Mesothelial cell of epicardium (in vitro differentiated cells): ENCODE data around the gene SHISA5. TPM values are rescaled to one million over a fixed set of nuclear protein-coding genes. Genes with fewer than 3 reads are reported as not detected.
A peak's percentile ranks its signal among the peaks of the same experiment; 100 is the strongest.

Source experiments
- DNase-seq, 2 experiments: peaks; one replicate each; pipeline ENCODE4 v3.0.0; 2021; ENCODE audit warnings: low spot score in 2 of 2; ENCODE audit not compliant: unreplicated experiment in 2 of 2
- H3K27ac Mint-ChIP-seq: 2 replicates; pipeline ENCODE4 v1.8.0; 2021; ENCODE audit warnings: mixed read lengths
- H3K27me3 Mint-ChIP-seq: 2 replicates; pipeline ENCODE4 v1.8.0; 2021; ENCODE audit warnings: low read depth, mixed read lengths
- H3K36me3 Mint-ChIP-seq: 2 replicates; pipeline ENCODE4 v1.8.0; 2021; ENCODE audit warnings: mixed read lengths
- H3K4me1 Mint-ChIP-seq: 2 replicates; pipeline ENCODE4 v1.8.0; 2021; ENCODE audit warnings: mixed read lengths
- H3K4me3 Mint-ChIP-seq: 2 replicates; pipeline ENCODE4 v1.8.0; 2021; ENCODE audit warnings: mild to moderate bottlenecking, moderate library complexity, mixed read lengths
- H3K9me3 Mint-ChIP-seq: 2 replicates; pipeline ENCODE4 v1.8.0; 2021; ENCODE audit warnings: mixed read lengths
- total RNA-seq: library from RNA; stranded (reverse); gene quantifications from 3 replicates; pipeline ENCODE4 v1.2.1, GENCODE V29; 2021
- TF ChIP-seq, protein P1 (sequence below): fragments of 200-600 bp; sonication (generic); IDR thresholded peaks from one replicate; pipeline ENCODE4 v1.5.0; 2021; ENCODE audit warnings: antibody characterized with exemption; ENCODE audit not compliant: unreplicated experiment

Gene SHISA5
- total RNA-seq, 1 donor from 2014 or later = 154 TPM

DNA sequence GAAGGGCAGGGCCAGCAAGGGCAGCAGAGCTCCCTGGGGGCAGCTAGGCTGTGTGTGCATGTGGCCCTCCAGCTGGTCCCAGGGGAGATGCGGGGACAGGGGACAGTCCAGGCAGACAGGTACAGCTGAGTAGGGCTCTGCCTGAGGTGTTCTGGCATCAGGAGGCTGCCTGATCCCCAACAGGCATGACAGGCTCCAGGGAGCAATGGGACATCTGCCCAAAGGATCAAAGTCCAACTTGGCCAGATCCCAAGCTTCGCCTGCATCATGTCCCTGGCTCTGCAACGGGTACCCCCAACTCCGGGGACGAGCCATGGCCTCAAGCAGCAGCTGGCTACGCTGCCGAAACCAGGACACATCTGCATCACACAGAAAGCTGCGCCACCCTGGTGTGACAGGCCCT, 35.6 kb downstream of the SHISA5 start:
- Mint-ChIP-seq H3K4me3 (no peak overlapping the region), H3K27ac (no peak overlapping the region), H3K27me3 (no peaks in the 10 kb centered on the region), H3K9me3 (no peaks in the 10 kb centered on the region), H3K36me3 (peaks cover 17% of the 10 kb centered on the region), H3K4me1 (peaks cover 27% of the 10 kb centered on the region)
- TF ChIP-seq, protein P1, sequence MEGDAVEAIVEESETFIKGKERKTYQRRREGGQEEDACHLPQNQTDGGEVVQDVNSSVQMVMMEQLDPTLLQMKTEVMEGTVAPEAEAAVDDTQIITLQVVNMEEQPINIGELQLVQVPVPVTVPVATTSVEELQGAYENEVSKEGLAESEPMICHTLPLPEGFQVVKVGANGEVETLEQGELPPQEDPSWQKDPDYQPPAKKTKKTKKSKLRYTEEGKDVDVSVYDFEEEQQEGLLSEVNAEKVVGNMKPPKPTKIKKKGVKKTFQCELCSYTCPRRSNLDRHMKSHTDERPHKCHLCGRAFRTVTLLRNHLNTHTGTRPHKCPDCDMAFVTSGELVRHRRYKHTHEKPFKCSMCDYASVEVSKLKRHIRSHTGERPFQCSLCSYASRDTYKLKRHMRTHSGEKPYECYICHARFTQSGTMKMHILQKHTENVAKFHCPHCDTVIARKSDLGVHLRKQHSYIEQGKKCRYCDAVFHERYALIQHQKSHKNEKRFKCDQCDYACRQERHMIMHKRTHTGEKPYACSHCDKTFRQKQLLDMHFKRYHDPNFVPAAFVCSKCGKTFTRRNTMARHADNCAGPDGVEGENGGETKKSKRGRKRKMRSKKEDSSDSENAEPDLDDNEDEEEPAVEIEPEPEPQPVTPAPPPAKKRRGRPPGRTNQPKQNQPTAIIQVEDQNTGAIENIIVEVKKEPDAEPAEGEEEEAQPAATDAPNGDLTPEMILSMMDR = no peak
- DNase-seq = no peak

DNA sequence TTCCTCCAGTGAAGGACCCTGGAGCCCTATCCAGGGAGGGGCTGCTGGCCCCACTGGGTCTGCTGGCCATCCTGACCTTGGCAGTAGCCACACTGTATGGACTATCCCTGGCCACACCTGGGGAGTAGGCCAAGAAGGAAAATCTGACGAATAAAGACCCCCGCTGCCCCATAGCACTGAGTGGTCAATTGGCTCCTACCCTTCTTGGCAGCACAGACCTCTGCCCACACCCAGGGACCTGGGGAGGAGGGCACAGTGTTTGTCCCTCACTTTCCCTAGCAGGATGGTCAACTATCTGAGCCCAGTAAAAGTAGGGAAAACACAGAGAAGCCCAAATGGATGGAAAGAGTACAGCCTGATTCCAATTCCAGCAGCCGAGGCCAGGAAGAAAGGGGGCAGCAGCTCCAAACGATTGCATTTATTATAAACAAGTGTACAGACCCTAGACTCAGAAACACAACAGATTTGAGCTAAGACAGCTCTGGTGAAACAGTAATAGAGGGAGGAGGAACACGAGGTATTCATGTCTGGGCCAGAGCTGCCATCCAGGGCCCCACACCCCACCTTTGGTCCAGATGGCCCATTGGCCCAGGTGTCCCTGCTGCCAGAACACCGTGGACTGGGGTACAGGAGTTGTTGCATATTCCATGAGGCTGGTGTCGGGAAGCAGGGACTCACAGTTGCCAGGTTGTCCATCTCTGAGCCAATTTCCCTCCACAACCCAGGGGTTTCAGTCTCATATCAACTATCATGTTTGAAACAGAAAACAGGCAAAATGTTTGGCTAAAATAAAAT, 36.3 kb downstream of the SHISA5 start:
- Mint-ChIP-seq H3K27ac (peak overlapping the region; percentile 98), H3K9me3 (no peaks in the 10 kb centered on the region), H3K4me3 (no peak overlapping the region), H3K36me3 (peaks cover 17% of the 10 kb centered on the region), H3K4me1 (peaks cover 20% of the 10 kb centered on the region), H3K27me3 (no peaks in the 10 kb centered on the region)
- no peak for DNase-seq
- TF ChIP-seq, protein P1 = no peak

DNA sequence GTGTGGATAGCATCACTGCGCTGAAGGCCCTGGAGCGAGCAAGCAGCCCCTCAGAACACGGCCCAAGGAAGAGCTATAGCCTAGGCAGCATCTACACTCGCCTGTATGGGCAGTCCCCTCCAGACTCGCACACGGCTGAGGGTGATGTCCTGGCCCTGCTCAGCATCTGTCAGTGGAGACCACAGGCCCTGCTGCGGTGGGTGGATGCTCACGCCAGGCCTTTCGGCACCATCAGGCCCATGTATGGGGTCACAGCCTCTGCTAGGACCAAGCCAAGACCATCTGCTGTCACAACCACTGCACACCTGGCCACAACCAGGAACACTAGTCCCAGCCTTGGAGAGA, 36.9 kb downstream of the SHISA5 start:
- no peak overlapping the region for H3K4me3 Mint-ChIP-seq
- H3K4me1 Mint-ChIP-seq = peaks cover 19% of the 10 kb centered on the region
- peaks cover 17% of the 10 kb centered on the region for H3K36me3 Mint-ChIP-seq
- peak overlapping the region; percentile 98 for H3K27ac Mint-ChIP-seq
- H3K27me3 Mint-ChIP-seq = no peaks in the 10 kb centered on the region
- H3K9me3 Mint-ChIP-seq = no peaks in the 10 kb centered on the region
- no peak for DNase-seq
- TF ChIP-seq, protein P1 = no peak

DNA sequence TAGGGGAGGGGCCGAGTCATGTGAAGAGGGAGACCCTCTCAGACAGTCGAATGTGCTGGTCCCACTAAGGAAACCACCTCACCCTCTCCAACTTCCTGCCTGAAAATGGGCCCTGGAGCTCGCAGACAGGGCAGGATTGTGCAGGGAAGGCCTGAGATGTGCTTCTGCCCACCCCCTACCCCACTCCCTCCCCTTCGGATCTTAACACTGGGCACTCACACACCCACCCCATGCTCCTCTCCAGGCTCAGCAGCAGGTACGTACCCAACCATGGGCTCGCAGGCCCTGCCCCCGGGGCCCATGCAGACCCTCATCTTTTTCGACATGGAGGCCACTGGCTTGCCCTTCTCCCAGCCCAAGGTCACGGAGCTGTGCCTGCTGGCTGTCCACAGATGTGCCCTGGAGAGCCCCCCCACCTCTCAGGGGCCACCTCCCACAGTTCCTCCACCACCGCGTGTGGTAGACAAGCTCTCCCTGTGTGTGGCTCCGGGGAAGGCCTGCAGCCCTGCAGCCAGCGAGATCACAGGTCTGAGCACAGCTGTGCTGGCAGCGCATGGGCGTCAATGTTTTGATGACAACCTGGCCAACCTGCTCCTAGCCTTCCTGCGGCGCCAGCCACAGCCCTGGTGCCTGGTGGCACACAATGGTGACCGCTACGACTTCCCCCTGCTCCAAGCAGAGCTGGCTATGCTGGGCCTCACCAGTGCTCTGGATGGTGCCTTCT, 37.4 kb downstream of the SHISA5 start:
- H3K27ac Mint-ChIP-seq = peak overlapping the region; percentile 98
- peaks cover 19% of the 10 kb centered on the region for H3K4me1 Mint-ChIP-seq
- no peak overlapping the region for H3K4me3 Mint-ChIP-seq
- TF ChIP-seq, protein P1 = no peak
- peaks cover 17% of the 10 kb centered on the region for H3K36me3 Mint-ChIP-seq
- H3K27me3 Mint-ChIP-seq = no peaks in the 10 kb centered on the region
- no peaks in the 10 kb centered on the region for H3K9me3 Mint-ChIP-seq
- no peak for DNase-seq

DNA sequence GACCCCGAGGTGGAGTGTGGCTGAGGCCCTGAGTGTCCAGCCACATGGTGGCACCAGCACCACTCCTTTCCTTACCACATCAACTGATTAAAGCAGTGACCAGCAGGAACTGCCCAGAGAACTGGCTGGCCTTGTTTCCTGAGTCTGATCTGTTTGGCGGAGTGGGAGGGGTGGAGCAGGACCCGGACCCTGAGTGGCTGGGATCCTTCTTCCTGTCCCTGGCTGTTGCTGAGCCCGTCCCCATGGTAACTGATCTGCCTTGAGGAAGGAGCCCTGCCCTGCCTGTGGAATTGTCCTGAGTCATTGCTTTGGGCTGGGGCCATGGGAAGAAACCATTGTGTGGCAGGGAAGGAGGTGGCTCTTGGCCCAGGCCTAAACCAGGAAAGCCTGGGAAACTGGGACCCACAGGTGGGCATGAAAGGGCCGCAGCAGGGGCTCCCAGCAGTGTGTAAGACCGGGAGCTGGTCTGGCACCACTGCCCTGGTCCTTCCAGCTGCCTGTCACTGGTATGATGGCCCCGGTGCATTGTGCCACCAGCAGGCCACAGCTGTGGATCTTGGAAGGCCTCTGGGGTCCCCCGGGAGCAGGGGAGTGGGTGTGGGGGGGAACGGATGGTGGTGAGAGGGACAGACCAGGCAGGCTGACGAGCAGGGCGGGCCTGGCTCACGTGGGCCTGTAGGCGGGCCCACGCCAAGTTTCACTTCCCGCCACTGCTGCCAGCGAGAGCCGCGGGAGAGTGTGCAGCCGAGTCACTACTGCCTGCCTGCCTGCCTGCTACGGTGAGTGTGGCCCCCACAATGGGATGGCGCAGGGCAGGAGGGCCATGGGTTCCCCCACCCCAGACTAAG, 38.2 kb downstream of the SHISA5 start:
- Mint-ChIP-seq H3K36me3 (peaks cover 17% of the 10 kb centered on the region), H3K27ac (peak overlapping the region; percentile 98), H3K4me3 (peak overlapping the region; percentile 49), H3K4me1 (peaks cover 19% of the 10 kb centered on the region), H3K27me3 (no peaks in the 10 kb centered on the region), H3K9me3 (no peaks in the 10 kb centered on the region)
- peak; percentile 66 to 80 for DNase-seq
- TF ChIP-seq, protein P1 = no peak
